Hindlimb muscle (tissue), 1 donor: ENCODE results near the gene FAM53B. TPM values are rescaled to one million over a fixed set of nuclear protein-coding genes. Genes with fewer than 3 reads are reported as not detected.

ENCODE experiments used
- DNase-seq: peaks from one replicate; pipeline ENCODE4 v3.0.0-alpha.2; 2013
- polyA plus RNA-seq: library from polyadenylated mRNA; unstranded; fragments of 120-200 nt; gene quantifications from one replicate; pipeline ENCODE4 v1.2.1, GENCODE V29; 2013; ENCODE audit not compliant: insufficient read length

FAM53B gene
- polyA plus RNA-seq, 1 donor: 27.8 TPM

DNA sequence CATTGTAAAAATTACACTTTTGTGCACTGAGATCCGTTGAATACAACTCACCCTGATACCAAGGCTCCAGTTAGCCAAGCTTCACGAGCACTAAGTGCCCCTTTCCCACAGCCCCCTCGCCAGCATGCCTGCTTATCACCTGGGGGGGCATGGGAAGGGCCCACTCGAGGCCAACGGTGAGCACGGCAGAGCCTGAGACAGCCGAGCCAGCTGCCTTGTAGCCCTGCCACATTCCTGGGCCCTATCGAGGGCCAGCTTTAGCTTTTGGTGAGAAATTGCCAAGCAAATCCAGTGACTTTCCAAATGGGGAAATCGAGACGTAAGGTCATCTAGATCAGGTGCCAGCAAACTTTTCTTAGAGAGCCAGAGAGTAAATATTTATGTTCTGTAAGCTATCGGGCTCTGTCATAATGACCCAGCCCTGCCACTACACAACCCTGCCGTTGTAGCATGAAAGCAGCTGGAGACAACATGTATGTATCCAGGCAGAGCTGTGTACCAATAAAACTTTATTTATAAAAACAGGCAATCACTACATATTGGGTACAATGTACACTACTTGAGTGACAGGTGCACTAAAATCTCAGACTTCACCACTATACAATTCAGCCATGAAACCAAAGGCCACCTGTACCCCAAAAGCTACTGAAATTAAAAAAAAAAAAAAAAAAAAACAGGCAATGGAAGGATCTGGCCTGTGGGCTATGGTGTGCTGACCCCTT lies 83.6 kb downstream of the FAM53B start:
- DNase-seq: no peak

DNA sequence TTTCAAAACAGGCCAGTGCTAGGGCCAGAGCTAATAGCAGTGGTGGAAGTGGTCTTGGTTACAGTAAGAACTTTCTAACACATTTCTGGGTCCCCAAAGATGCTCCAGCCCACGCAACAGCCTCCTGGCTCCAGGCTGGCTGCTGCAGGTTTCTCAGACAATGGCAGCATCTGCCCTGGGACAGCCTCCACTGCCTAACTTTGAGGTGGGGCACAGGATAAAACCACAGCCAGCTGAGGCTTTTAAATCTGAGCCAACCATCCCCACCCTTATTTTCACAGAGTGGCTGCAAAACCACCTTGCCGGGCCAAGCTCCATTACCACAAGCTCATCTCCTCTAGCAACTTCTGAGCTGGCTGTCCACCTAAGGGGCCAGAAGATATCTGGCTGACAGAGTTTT lies 84.8 kb downstream of the FAM53B start:
- DNase-seq: no peak

DNA sequence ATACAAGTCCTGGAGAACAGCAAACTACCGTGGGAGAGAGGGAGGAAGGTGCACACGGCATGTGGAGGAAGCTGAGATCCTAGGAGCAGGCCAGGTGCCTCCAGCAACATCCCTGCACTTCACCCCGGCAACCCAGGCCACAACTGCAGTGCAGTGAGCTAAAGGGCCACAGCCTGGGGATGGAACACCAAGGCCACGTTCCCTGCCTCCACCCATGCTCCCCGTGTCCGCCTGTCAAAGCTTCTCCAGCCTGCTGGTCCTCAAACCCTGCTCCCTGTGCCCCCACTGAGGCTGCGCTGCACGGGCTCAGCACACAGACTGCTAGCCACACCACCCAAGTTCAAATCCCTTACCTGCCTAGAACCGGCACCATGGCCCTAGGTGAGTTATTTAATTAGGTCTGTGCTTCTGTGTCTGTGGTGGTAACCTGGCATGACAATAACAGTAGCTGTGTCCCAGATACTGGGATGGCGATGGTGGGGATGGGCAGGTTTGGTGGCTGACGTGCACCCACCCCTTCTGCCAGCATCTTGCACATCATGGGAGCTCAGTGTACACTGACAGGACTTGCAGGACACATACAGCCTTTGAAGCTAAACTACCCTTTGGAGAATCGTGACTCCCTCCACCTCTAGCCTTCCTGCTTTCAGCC lies 85.5 kb downstream of the FAM53B start:
- DNase-seq: no peak

DNA sequence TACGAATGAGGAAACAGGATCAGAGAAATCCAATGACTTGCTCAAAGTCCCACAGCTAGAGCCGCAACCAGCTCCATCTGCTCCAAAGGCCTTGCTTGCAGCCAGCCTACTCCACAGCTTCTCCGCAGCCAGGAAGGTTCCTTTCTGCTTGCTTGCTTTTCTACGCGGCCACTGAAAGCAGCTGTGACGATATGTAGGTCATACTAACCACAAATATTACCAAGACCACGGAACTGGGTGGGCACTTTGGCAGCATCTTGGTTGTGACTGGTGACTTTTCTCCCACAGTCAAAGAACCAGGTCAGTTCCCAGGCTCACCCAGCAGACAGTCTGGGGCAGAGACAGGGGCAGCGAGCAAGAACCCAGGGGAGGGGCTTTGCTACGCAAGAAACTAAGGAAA lies 86.4 kb downstream of the FAM53B start:
- DNase-seq: no peak

DNA sequence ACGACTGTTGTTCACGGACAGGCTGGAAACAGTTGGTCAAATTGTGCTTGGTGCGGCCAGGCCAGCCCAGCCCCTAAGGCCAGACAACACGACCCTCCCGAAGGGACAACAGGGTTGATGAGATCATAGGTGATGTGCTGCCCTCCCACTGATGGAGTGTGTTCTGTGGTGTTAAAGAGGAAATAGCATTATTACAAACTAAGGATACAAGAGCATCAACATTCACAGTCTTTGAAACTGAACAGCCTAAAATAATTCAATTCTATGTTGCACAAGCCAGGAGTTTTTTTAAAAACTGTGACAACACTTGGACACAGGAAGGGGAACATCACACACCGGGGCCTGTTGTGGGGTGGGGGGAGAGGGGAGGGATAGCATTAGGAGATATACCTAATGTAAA lies 87.6 kb downstream of the FAM53B start:
- DNase-seq: no peak

DNA sequence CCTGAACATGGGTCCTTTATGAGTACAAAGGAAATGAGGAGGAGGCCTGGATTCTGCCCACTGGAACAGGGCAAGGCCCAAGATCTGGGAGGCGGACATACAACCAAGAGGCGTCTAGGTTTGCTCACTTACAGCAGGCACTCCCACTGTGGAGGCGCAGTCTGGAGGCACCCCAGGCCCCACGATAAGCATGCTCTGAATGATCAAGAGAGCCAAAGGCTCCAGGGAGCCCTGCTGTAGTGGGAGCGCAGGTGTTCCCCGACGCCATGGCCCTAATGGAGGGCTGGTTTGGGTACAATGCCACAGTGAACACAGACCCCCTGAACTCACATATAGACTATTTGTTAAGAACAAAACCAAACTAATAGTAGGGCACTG lies 88.1 kb downstream of the FAM53B start:
- DNase-seq: no peak

DNA sequence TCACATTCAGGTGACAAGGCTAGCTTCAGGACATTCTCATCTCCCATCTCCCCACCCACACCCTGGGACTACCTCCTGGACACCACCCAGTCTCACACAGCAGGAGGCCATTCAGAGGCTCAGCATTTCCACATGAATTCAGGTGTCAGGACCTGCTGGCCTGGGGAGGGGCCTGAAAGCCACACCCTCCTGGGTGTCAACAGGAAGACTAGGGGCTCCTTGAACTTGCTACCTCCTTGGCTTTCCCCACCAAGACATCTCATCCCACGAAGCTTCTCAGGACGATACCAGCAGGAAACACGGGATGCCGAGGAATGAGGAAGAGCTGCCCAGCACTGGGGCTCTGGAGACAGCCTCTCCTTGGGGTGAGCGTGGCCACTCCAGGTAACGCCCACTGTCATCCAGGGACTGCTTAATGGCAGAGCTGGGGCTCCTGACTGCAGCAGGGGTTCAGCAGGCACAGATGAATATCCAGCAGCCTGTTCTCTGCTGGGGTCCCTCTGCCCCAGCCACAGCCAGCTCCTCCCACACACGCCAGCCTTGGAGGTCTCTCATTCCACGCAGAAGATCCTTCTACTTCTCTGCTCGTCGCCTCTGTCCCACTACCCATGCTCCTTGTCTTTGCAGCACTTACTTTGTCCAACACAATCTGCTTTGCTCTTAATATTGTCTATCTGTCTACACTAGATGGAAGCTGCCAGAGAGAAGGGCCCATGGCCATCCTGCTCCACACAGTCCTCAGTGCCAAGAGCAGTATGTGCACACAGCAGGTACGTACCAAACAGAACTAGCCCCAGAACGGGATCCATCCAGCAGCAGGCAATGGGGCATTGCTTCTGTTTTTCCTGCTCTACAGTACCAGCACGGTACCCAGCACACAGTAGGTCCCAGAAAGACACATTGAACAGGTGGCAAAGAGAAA lies 88.7 kb downstream of the FAM53B start:
- no peak for DNase-seq

DNA sequence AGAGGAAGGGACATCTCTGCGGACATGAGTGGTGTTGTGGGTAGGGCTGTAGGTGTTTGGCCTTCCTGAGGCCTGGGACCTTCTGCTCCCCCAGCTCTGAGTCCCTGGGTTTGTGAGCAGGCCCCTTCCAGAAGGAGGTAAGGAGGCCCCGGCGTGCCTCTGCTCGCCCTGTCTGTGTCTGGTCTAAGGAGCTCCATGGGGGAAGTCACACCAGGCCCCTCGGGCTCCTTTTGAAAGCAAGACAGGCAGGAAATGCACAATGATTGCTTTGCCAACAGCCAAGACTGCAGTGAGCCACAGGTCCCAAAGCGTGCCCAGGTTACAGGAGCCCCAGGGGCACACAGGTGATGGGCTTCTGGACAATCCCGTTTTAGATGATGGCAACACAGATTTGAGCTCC lies 89.5 kb downstream of the FAM53B start:
- no peak for DNase-seq

DNA sequence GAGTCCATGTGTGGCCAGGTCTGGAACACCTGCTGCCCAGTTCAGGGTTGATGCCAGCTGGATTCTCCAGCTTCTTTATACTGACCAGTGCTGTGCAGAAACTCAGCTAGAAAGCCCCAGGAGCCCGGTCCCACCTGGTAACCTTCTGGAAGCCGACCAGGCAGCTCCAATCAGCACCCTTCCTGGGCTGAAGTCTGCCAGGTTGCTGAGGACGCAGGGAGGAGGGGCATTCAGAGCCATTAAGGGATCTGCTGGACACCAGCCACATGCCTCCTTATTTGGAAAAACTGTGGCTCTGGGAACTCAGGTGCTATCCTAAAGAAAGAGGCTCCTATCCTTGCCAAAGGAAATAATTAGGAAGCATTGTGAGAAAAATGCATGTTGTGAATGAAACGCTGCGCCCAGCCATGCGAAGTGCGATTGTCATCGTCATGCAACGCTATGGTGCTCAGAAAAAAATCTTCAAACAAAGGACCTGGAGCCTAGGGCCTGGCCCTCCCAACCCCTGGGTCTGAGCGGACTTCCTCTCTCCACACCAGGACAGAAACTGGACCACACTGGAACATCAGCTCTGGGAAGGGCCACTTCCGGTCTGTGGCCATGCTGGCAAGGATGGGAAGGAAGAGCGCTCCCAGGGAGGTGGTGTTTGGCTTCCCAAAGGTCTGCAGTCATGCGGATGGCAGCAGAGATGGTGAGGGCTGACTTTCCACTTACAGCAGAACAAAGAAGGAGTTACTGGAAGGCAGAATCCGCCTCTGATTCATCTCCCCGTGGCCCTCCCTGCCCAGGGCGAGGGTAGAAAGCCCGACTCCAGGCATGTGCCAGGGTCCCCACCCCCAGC lies 90.1 kb downstream of the FAM53B start:
- no peak for DNase-seq

DNA sequence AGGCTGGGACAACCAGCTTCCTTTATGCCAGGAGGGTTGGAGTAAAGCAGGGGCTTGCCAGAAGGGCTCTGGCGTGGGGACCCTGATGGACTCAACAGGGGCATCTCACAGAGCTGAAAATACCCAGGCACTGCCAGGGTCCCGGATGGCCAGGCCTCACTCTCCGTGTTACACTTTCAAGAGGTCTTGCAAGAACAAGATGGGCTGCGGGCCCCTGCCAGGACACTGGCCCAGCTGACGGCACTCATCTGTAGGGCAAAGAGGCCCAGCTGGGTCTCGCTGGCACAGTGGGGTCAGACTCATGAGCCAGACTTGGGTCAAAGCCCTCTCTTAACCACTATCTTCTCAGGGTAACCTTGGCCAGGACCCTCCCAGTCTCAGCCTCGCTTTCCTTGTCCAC lies 90.9 kb downstream of the FAM53B start:
- no peak for DNase-seq

DNA sequence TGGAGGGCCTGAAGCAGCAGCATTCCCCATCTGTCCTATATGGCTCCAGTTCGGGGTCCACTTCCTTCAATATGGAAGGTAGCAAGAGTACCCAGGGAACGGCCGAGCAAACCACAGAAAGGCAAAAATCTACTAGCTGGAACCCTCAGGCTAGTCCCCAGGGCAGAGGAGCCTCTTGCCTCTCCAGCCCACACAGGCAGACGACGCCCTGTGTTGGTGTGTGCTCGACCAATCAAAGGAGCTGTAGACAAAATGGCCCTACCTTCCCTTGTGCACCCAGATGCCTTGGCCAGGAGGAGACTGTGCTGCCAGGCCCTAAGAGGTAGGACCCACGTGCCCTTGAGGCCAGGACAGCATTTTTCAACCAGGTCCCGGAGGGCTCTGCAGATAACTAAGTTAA lies 91.5 kb downstream of the FAM53B start:
- no peak for DNase-seq

DNA sequence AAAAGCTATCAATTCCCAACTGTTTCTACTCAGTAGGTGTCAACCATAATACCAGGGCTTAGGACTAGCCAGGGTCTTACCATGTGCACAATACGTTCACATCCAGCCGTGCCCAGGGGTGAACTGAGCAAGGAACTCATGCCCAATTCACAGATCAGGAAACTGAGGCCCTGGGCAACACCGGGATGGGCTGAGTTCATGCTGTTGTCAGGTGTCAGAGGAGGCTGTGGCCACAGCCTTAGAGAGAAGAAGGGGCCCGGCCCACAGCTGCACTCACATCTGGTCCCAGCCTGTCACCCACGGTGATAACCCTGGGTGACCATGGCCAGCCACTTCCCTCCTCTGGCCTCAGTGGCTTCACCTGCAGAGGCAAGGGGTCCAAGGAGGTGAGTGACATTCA lies 92.0 kb downstream of the FAM53B start:
- DNase-seq: no peak

DNA sequence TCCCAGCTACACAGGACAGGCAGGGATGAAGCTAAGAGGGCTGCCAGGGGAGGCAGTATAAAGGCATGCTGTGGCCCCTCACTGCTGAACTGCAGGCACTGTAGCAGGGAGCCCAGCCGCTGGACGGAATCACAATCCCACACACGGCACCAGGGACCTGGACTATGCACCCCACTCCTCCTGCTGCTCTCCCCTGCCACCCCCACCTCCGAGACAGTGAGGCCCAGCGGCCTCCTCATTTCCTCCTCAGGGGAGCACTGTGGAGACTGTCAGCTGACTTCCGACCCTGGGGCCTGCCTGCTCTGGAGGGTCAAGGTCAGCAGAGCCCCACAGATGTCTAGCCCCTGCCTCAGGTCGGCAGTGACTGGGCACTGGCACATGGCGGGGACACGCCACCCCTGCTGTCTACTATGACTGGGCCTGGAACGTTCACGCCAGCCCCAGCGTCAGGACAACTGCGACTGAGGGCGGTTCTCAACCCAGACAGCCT lies 92.7 kb downstream of the FAM53B start:
- no peak for DNase-seq

DNA sequence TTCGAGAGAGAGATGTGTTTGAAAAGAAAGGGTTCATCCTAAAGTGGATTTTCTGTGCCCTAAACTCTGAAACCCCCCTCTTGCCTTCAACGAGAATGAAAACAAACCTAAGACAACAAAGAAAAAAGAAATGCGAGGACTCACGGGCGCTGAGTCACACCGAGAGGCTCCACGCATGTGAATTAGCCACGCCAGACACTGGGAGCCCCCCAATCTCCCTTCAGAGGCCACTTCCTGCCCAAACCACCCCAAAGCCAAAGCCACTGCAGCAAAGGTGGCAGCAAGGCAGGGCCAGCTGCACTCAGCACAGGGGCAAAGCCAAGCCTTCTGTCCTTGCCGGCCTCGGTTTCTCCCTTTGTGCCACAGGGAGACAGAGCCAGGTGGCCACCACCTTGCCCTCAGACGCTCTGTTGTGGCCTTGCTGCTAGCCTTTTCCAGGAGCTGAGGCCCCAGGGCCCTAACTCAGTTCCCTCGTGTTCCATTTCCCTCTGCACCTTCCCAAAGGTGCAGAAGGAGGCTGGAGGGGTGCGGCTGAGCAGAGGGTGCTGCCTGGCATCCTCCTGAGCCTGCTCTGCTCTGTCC lies 93.3 kb downstream of the FAM53B start:
- no peak for DNase-seq

DNA sequence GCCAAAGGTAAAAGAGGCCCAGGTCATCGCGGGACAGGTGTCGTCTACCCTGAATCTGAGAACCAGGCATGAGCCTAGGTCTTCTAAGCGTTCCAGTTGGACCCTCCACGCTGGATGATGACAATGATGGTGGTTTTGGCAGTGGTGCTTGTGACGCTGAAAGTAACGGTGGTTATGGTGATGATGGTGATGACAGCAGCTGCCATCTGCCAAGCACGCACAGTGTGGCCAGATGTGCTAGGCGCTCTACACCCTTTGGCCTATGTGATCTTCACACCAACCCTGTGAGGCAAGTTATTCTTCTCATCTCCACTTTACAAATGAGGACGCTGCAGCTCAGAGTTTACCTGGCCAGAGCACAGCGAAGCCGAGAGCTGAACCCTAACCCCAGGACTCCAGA lies 93.9 kb downstream of the FAM53B start:
- DNase-seq: no peak

DNA sequence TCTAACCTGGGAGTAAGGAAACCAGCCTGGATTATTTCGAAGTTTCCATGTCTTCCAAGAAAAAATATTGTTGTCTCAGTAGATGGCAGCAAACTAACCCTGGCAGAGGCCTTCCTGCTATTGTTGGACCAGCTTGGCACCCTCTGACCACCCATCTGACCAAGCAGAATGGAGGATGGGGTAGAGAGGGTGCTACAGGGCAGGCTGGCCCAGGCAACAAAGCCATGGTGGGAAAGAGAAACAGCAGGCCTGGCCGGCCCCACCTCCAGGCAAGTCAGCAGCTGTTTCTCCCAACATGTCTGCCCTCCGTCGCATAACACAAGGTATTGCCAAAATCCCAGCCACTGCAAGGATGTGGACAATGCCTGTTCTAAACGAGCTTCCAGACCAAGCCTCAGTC lies 95.0 kb downstream of the FAM53B start:
- no peak for DNase-seq

DNA sequence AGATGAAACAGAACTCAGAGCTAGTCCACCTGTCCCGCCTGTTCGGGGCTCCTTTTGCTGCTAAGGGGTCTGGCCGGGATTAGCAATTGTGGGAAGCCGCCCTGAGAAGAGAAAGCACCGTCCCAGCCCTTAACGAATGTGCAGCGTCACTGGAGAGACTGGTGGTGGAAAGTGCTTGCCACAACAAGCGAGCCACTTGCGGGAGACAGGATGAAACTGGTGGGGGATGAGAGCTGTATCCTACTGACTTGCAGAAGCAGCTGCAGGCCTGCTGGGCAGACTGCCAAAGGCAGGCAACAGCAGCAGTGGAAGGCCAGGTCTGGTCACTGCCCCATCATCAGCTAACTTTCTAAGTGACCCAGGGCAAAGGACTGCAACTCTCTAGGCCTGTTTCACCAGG lies 95.4 kb downstream of the FAM53B start:
- peak; percentile 83 for DNase-seq

DNA sequence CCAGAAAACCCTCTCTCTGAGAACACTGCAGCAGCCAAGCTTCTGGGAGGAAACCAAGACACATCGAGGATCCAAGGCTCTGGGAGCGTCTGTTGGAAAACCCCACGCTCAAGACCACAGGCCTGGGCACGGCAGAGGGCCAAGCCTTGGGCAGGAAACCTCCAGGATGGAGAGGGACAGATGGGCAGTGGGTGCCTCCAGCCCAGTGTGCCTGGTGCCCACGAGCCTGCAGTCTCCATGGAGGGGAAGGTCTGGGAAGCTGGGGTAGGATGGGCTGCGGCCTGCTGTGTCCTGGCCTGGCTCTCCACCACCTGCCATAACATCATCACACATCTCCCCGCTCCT lies 96.1 kb downstream of the FAM53B start:
- DNase-seq: no peak

DNA sequence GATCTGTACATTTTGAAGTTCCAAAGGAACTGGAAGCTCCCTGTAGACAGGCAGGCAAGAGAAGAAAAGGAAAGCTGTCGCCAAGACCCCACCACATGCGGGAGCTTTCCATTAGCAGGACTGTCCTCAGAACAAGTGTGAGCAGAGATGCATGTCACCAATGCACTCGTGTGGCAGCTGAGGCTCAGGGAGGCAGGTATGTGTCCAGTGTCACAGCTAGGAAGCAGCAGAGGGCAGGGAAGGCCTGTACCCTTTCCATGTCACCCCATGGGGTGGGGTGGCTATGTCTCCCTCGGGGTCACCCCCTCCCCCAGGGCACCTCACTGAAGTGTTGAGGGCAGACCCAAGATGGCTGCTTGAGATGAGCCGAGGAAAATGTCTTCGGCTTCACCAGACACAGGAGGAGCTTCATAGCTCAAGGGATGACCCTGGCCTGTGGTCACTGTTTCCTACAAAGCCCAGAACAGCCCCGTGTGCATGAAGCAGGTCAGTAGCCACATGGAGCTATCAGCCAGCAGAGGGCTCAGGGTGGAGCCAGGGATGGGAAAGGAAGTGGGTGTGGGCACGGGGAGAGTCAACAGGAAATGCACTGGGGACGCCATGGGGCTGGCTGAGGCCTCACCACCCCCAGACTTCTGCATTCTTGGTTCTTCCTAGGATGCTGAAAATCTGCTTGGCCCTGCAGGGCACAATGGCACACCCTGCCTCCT lies 96.6 kb downstream of the FAM53B start:
- no peak for DNase-seq

DNA sequence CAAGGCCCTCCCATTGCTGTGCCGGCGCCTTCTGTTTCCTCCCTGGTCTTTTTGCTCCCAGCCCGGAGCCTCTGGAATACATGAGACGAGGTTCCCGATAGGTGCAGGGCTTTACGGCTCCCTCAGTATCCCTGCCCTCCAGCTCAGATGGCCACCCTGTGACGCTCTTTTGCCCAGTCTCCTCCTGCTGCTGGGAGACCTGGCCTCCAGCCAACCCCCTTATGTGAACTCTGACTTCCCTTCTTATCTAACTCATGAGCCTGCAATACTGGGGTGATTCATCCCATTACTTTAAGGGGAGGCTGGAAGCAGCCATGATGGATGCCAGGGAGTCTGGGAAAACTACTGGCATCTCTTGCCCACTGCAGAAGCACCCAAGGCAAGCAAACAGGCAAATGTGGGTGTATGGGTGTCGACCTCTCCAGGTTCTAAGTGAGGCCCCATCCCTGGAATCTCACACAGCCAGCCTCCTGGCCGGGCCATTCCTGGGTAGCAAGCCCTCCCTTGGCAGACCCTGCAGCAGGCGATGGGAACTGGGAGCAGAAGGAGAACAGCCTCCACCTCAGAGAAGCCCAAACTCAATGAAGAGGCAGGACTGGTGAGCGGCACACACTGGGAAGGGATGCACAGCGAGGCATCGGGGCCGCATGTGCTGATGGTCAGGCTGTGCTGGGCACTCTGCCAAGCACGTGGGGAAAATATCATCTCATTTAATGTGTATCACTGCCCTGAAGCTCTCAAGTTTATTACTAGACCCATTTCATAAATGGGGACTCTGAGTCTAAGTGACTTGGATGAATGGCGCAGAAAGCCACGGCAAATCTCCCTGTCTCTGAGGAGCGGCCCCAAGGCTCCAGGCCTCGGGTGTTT lies 97.5 kb downstream of the FAM53B start:
- no peak for DNase-seq
